GM06990 (cell line): ENCODE results near the gene ERBB4.
A peak's percentile ranks its signal among the peaks of the same experiment; 100 is the strongest.

Experiments
- DNase-seq: peaks from one replicate; pipeline ENCODE4 v3.0.0-alpha.2; 2011; ENCODE audit not compliant: insufficient read length; ENCODE audit errors: extremely low read depth
- H3K27me3 ChIP-seq: replicated peaks from 2 replicates; pipeline ENCODE4 v1.6.0; 2011; ENCODE audit warnings: low read length; ENCODE audit not compliant: control insufficient read depth, insufficient read depth
- H3K36me3 ChIP-seq: 2 replicates; pipeline ENCODE4 v1.5.1; 2011; ENCODE audit warnings: low read length; ENCODE audit not compliant: control insufficient read depth, insufficient read depth
- H3K4me3 ChIP-seq: replicated peaks from 2 replicates; pipeline ENCODE4 v1.5.1; 2011; ENCODE audit warnings: low read depth, mild to moderate bottlenecking, control low read depth, low read length
- TF ChIP-seq, protein P1 (sequence below): IDR thresholded peaks from 2 replicates; pipeline ENCODE4 v1.5.1; 2011; ENCODE audit warnings: low read length, control low read depth, mild to moderate bottlenecking, inconsistent platforms; ENCODE audit not compliant: insufficient read depth, poor library complexity, severe bottlenecking

ERBB4 gene

GRCh38 chr2:211436182-211436581 is 1102.4 kb downstream of the ERBB4 start:
- TF ChIP-seq, protein P1, sequence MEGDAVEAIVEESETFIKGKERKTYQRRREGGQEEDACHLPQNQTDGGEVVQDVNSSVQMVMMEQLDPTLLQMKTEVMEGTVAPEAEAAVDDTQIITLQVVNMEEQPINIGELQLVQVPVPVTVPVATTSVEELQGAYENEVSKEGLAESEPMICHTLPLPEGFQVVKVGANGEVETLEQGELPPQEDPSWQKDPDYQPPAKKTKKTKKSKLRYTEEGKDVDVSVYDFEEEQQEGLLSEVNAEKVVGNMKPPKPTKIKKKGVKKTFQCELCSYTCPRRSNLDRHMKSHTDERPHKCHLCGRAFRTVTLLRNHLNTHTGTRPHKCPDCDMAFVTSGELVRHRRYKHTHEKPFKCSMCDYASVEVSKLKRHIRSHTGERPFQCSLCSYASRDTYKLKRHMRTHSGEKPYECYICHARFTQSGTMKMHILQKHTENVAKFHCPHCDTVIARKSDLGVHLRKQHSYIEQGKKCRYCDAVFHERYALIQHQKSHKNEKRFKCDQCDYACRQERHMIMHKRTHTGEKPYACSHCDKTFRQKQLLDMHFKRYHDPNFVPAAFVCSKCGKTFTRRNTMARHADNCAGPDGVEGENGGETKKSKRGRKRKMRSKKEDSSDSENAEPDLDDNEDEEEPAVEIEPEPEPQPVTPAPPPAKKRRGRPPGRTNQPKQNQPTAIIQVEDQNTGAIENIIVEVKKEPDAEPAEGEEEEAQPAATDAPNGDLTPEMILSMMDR, result no peak
- Histone ChIP-seq H3K4me3 (no peak overlapping the region), H3K27me3 (no peaks in the 10 kb centered on the region), H3K36me3 (no peaks in the 10 kb centered on the region)
- DNase-seq, result no peak

- no peak for DNase-seq
- H3K27me3 ChIP-seq, result no peaks in the 10 kb centered on the region
- no peak overlapping the region for H3K4me3 ChIP-seq
- TF ChIP-seq, protein P1, result no peak
- H3K36me3 ChIP-seq, result no peaks in the 10 kb centered on the region
Measured at GRCh38 chr2:211435331-211435730, 1103.3 kb downstream of the ERBB4 start.

- no peaks in the 10 kb centered on the region for H3K36me3 ChIP-seq
- H3K27me3 ChIP-seq, result no peaks in the 10 kb centered on the region
- no peak for DNase-seq
- no peak overlapping the region for H3K4me3 ChIP-seq
- TF ChIP-seq, protein P1, result no peak
Measured at GRCh38 chr2:211434773-211435172, 1103.8 kb downstream of the ERBB4 start.

DNA sequence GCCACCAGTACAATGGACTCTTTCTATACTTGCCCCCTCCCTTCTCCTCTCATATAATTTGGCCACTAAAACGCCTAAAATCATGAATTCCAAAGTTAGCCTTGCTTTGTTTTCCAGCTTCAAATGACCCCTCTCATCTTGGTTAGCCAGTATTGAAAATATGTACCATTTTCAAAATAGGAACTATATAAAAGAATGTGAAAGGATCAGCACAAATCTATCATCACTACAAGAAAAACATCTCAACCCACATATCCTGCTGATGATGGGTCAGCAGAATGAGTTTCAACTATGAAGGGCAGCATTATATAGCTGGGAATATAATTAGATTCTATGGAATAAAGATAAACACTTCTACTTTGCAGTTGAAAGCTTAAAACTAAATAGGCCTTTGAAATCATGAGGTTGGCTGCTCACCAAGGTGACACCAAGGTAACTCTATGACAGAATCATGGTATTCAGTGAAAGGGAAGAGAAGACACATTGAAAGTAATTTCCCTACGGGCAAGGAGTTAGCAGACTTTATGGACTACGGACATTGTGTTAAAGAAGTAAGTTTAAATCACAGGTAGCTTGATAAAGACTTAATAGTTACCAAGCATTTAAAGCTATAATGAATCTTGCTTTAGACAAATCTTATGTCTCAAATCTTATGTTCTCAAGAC is 1109.2 kb downstream of the ERBB4 start:
- H3K4me3 ChIP-seq, result no peak overlapping the region
- H3K36me3 ChIP-seq, result no peaks in the 10 kb centered on the region
- DNase-seq, result no peak
- H3K27me3 ChIP-seq, result no peaks in the 10 kb centered on the region
- TF ChIP-seq, protein P1, result no peak

- TF ChIP-seq, protein P1, result no peak
- DNase-seq, result no peak
- H3K36me3 ChIP-seq, result no peaks in the 10 kb centered on the region
- no peaks in the 10 kb centered on the region for H3K27me3 ChIP-seq
- H3K4me3 ChIP-seq, result no peak overlapping the region
Measured at GRCh38 chr2:211426240-211426639, 1112.4 kb downstream of the ERBB4 start.

GRCh38 chr2:211423018-211423417 is 1115.6 kb downstream of the ERBB4 start:
- peak; percentile 3 for DNase-seq
- no peaks in the 10 kb centered on the region for H3K36me3 ChIP-seq

More at GRCh38 chr2:211423018-211423417, 1115.6 kb downstream of the ERBB4 start:
- no peaks in the 10 kb centered on the region for H3K27me3 ChIP-seq
- TF ChIP-seq, protein P1, result no peak
- H3K4me3 ChIP-seq, result no peak overlapping the region
